ENCODE results near the gene HOTAIR.

DNA sequence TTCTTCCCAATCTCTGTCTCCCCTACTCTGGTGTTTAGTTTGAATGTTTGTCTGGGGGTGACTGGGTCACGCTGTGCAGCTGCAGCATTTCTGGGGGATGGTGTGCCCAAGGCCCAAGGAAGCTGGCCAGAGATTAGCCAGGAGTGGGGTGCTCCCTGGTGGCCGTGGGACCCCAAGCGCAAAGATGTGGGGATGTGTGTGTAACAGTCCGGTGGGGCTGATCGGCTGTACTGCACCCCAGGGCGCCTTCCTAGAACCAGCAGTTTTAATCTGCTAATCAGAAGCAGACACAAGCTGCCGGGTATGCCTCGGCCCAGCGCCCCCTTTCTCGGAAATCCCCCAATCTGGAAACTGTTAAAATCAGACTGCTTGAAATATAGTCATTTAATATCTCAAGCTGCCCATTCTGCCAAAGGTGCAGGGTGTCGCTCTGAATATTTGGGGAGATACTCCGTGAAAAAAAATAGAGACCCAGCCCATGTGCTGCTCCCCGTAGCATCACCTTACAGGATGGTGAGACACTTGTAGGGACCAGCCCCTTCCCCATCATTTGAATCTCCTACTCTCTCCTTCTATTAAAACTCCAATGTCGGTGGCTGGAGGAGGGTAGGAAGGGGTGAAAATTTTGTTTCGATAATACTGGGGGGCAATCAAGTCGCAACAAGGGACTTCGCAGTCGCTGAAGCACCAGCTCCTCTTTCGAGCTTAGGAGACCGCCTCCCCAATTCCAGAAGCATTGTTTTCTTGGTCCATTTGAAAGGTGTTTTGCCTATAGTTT lies 29.5 kb upstream of the HOTAIR start:
- no peak for TF ChIP-seq RNF2 (IDR thresholded peaks at IDR 0.05; ENCODE audit: borderline replicate concordance, low read depth)
- no peak for TF ChIP-seq POLR2A (IDR thresholded peaks at IDR 0.05; ENCODE audit: low read length)
- TF ChIP-seq CHD2 (IDR thresholded peaks at IDR 0.05; ENCODE audit: low read length, partially characterized antibody) = no peak
- TF ChIP-seq ZNF302 (CRISPR knock-in tag; IDR thresholded peaks at IDR 0.05) = no peak
- no peak for TF ChIP-seq HES2 (IDR thresholded peaks at IDR 0.05)
- no peak for TF ChIP-seq NR3C1 (IDR thresholded peaks at IDR 0.05)
- TF ChIP-seq SMC3 (IDR thresholded peaks at IDR 0.05) = peak; percentile 35; the same call in 2 of the 3 replicates
- no peak for TF ChIP-seq MAFK (IDR thresholded peaks at IDR 0.05; ENCODE audit: partially characterized antibody)

Measured in A549 (cell line).